Dedifferentiated amniotic fluid mesenchymal stem cell (primary cell): ENCODE measurements around the gene CPNE2.

Experiments used
- DNase-seq: peaks from one replicate; pipeline ENCODE4 v3.0.0-alpha.2; 2016; ENCODE audit errors: extremely low spot score

Gene CPNE2

DNA sequence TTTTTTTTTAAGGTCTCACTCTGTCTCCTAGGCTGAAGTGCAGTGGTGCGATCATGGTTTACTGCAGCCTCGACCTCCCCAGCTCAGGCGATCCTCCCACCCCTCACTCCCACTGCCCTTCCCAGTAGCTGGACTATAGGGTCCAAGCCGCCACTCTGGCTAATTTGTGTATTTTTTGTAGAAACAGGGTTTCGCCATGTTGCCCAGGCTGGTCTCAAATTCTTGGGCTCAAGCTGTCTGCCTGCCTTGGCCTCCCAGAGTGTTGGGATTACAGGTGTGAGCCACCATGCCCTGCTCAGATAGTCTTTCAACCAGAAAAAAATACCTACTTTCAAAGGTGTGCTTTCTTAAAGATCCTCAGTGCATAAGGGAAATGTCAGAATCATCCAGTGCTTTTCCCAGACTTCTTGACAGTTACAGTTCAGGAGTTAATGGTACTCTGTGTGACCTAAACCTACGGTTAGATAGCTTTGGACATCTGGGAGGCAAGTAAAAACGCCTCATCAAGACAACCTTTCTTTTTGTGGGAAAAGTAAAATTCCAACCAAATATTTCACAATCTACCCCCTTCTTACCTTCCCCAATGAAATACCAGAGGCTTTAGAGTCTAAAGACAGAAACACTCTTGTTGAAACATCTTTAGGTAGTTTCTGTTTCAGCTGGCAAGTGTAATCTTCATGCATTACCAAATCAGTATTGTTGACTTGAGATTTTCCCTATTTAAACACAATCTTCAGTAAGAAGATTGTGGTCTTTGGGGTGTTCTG, 100.5 kb downstream of the CPNE2 start:
- no peak for DNase-seq

DNA sequence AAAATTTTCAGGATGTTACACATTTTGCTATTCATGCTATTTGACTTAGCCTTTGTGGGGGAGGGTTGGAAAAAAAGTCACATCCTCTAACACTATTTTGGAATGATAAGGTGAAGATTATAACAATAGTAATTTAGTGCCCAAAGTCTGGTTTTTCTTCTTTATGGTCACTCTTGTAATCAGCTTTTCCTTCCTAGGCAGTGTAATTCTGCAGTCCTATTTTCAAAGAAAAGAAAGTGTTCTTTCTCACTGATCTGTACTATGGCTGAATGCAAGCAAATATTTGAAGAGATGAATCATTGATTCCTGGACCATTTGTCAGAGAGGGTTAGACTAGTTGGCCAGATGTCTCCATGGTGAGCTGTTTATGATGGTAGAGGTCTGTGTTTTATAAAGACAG, 102.1 kb downstream of the CPNE2 start:
- peak; percentile 92 for DNase-seq

DNA sequence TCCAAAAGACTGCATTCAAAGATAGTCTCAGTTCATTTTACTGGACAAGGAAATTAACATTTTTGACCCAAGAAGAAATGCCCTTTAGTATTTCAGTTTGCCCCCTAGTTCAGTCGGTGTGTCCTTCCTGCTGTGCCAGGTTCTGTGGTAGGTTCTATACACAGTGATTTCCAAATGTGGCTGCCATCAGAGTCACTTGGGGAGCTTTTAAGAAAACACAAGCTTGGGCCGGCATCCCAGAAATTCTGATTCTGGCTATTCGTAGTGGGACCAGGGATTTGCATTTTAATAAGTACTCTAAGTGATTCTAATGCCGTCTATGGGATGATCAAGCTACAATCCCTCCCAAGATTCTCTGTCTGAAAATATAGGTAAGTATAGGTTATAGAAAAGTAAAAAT, 103.9 kb downstream of the CPNE2 start:
- no peak for DNase-seq

DNA sequence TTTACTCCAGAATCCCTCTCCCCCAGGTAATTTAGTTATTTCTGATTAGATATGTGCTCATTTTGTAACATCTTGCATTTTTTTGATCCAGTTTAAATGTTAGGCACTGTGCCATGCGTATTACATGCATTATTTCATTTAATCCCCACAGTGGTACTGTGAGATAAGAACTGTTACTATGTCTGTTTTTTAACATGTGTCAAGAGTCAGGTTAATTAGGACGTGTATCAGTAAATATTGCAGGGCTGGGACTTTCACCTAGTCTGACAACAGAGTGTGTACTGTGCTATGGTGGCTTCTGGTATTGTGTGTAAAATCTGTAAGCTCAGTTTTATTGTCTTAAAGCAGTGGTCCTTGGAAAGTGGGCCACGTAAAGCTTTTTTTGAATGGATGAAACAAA, 104.4 kb downstream of the CPNE2 start:
- no peak for DNase-seq
